Femur (tissue), 1 donor: ENCODE data around the gene ELOA.
"Not testable (repeated sequence)": the region's sequence is repeated elsewhere in the genome, so short reads cannot be mapped to it uniquely, and the experiment has no call there.

Experiments
- DNase-seq: peaks from one replicate; pipeline ENCODE4 v3.0.0-alpha.2; 2017

ELOA gene

GRCh38 chr1:23743287-23744152, at the start of gene ELOA:
TSS of gene ELOA (plus strand) at chr1:23743471. CDS start at chr1:23743504, 33 bp downstream.
- peak; percentile 88 for DNase-seq

DNA sequence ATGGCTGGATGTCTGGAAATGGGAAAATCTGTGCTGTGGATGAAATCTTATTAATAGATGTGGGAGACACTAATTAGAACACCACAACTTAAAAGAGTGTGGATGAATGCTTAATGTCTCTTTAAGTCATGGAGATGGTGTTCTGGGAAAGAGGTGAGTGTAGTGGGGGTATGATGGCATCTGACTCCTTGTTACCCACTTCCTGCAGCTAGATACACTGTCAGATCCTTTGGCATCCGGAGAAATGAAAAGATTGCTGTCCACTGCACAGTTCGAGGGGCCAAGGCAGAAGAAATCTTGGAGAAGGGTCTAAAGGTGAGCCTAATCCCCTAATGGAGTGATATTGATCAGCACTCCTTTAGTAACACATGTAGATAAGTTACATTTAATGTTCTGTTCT, 49.7 kb upstream of the ELOA start:
- DNase-seq, result no peak

GRCh38 chr1:23694371-23694770, 48.9 kb upstream of the ELOA start:
- no peak for DNase-seq

DNA sequence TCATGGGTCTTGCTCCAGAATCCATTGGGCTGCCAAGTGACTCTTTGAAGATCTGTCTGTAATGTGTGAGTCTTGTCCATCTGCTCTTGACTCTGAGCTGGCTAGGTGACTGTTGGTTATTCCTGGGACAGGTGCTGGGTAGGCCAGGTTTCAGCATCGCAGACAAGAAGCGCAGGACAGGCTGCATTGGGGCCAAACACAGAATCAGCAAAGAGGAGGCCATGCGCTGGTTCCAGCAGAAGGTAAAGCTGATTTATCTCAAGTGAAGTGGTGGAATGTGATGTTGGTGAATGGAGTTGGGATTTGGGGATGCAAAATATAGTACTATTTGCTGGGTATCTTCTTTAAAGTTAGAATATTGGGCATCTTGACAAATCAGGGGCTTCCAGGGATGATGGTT, 47.6 kb upstream of the ELOA start:
- no peak for DNase-seq

GRCh38 chr1:23696335-23696989, 46.8 kb upstream of the ELOA start:
- no peak for DNase-seq

GRCh38 chr1:23698466-23698865, 44.8 kb upstream of the ELOA start:
- no peak for DNase-seq

DNA sequence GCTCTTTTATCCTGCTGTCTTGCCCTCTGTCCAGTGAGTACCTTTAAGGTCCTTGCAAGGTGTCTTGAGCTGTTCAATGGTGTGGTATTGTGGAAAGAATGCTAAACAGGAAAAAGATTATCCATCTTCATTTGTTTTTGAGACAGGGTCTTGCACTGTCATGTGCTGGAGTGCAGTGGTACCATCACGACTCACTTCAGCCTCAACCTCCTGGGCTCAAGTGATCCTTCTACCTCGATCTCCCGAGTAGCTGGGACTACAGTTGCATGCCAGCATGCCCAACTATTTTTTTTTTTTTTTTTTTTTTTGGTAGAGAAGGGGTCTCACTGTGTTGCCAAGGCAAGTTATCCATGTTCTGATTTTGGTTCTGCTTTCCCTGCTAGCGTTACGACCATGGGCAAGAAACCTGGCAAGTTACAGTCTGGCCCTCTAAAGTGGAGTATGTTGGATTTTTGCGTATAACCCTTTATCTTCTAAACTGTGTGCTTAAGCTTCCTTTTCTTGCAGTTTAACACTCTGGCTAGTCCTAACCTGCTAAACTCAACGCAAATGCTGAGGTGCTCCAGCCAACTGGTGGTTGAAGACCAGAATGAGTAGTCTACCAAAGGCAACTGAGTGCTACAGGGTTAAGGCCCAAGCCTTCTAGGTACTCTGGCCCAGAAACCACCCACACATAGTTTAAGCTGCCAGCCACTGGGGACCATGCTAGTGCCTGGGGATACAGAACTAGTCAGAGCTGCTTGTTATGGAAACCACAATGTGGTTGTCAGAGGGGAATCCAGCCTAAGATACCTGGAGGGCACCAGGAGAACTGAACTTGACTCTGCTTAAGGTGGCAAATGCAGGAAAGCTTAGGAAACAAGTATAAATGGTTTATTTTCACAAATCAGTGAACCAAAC, 43.7 kb upstream of the ELOA start:
- no peak for DNase-seq

- DNase-seq, result no peak
Measured at GRCh38 chr1:23701310-23701709, 42.0 kb upstream of the ELOA start.

GRCh38 chr1:23701996-23702395, 41.3 kb upstream of the ELOA start:
- DNase-seq, result no peak

- no peak for DNase-seq
Measured at GRCh38 chr1:23704834-23705495, 38.3 kb upstream of the ELOA start.

GRCh38 chr1:23709229-23709628, 34.0 kb upstream of the ELOA start:
- DNase-seq, result no peak

- no peak for DNase-seq
Measured at GRCh38 chr1:23718482-23718881, 24.8 kb upstream of the ELOA start.

- no peak for DNase-seq
Measured at GRCh38 chr1:23719162-23719820, 24.0 kb upstream of the ELOA start.

GRCh38 chr1:23720256-23720995, 22.8 kb upstream of the ELOA start:
- DNase-seq, result no peak

GRCh38 chr1:23722652-23723051, 20.6 kb upstream of the ELOA start:
- no peak for DNase-seq

DNA sequence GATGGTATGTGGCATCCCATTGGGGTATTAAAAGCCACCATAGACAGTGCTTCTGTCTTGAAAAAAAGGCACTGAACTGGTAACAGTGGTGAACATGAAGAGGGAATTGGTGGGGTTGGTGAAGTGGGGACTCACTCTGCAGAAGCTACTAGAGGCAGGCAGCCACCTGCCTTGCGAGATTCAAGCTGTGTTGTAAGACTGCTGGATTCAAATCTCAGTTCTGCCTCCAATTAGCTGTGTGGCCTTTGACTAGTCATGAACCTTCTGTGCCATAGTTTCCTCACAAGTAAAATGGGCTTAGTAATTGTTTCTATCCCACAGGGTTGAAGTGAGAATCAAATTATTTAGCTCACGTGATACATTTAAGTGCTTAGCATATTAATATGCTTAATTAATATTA, 16.6 kb upstream of the ELOA start:
- DNase-seq, result no peak

GRCh38 chr1:23727362-23727811, 15.9 kb upstream of the ELOA start:
- peak; percentile 33 for DNase-seq

GRCh38 chr1:23732363-23733224, 10.7 kb upstream of the ELOA start:
- no peak for DNase-seq

GRCh38 chr1:23733281-23733680, 10.0 kb upstream of the ELOA start:
- not testable (repeated sequence) for DNase-seq

- no peak for DNase-seq
Measured at GRCh38 chr1:23736437-23737134, 6.7 kb upstream of the ELOA start.
